ENCODE measurements around the gene PDE11A.

DNA sequence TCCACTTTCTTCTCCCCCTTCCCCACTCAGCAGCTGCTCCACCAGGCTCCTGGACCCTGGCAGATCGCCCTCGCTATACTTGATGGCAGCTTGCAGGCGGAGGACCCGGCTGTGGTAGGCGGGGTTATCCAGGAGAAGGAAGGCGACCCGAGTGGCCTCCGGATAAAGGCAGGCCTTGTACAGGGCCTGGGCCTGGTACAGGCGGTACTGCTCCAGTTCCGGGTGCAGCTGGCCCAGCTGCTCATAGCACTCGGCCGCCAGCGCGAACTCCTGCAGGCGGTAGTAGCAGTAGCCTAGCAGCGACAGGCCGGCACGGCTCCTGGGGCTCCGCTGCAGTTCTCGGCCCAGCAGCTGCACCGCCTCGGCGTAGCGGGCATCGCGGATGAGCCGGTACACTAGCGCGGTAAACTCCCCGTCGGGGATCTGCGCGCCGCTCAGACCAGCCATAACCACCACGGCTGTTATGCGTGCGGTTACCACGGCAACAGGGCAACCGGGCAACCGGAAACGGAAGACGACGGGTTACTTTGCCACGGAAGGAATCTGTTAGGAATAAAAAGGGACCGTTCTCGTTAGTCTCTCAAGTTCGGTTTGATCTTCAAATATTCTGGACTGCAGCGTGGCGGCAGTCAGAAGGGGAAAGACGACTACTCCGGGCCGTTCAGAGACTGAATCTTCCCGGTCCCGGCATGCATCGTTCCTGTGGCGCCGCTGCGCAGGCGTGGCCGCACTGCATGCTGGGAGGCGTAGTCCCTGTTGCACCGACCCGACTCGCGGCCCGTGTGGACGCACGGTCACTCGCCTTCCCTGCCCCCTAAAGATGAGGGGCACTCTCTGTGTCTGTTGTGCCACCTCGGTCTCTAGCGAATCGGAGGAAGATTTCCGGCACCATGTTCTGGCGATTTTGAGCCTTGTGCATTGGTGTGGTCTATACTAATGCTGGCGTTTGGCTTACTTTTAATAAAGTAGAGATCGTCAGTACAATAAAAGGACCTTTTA lies 454.0 kb downstream of the PDE11A start:
- TF ChIP-seq TAF1 (IDR thresholded peaks at IDR 0.05; ENCODE audit: low read depth, low read length) (0 out of 2 replicates have a peak, but pooled peaks have one; percentile 59), POLR2A (IDR thresholded peaks at IDR 0.05; ENCODE audit: low read depth, low read length) (peak; percentile 77), POLR2AphosphoS5 (IDR thresholded peaks at IDR 0.05; ENCODE audit: low read depth, low read length) (peak; percentile 59; the same call in 1 of the 2 replicates)
